Osteoblast (primary cell): ENCODE results near the gene NEK10. TPM values are rescaled to one million over a fixed set of nuclear protein-coding genes. Genes with fewer than 3 reads are reported as not detected.

Experiments used
- DNase-seq: peaks from one replicate; pipeline ENCODE4 v3.0.0; 2011; ENCODE audit warnings: low spot score, mixed read lengths; ENCODE audit not compliant: insufficient read length; ENCODE audit errors: missing footprints
- H2AFZ ChIP-seq: 2 replicates; pipeline ENCODE4 v1.6.0; 2011; ENCODE audit warnings: mild to moderate bottlenecking, low read length
- H3K27ac ChIP-seq: 2 replicates; pipeline ENCODE4 v1.5.1; 2011; ENCODE audit warnings: mild to moderate bottlenecking, low read depth, low read length, moderate library complexity
- H3K27me3 ChIP-seq: 2 replicates; pipeline ENCODE4 v1.6.0; 2012; ENCODE audit warnings: mild to moderate bottlenecking, control low read depth, inconsistent platforms, low read length, moderate library complexity; ENCODE audit not compliant: insufficient read depth
- H3K36me3 ChIP-seq: 2 replicates; pipeline ENCODE4 v1.5.1; 2011; ENCODE audit warnings: mild to moderate bottlenecking, low read length, control low read depth, moderate library complexity; ENCODE audit not compliant: insufficient read depth
- H3K4me1 ChIP-seq: 2 replicates; pipeline ENCODE4 v1.5.1; 2011; ENCODE audit warnings: mild to moderate bottlenecking, low read length, control low read depth, moderate library complexity; ENCODE audit not compliant: insufficient read depth
- H3K4me2 ChIP-seq: 2 replicates; pipeline ENCODE4 v1.6.0; 2011; ENCODE audit warnings: mild to moderate bottlenecking, low read length; ENCODE audit not compliant: insufficient read depth
- H3K4me3 ChIP-seq: fragments of 200-600 bp; sonication (generic); 3 replicates; pipeline ENCODE4 v1.5.1; 2012; ENCODE audit warnings: mild to moderate bottlenecking, low read length, inconsistent platforms; ENCODE audit not compliant: insufficient read depth
- H3K79me2 ChIP-seq: 2 replicates; pipeline ENCODE4 v1.6.0; 2012; ENCODE audit warnings: mild to moderate bottlenecking, low read length, control low read depth, inconsistent platforms; ENCODE audit not compliant: insufficient read depth
- H3K9me3 ChIP-seq: 2 replicates; pipeline ENCODE4 v1.5.1; 2011; ENCODE audit warnings: low read depth, low read length, control low read depth
- H4K20me1 ChIP-seq: 2 replicates; pipeline ENCODE4 v1.6.0; 2012; ENCODE audit warnings: mild to moderate bottlenecking, low read length, control low read depth; ENCODE audit not compliant: insufficient read depth
- small RNA-seq: library from RNA; depleted of rRNA; stranded (forward); fragments of <200 nt; gene quantifications from one replicate; pipeline ENCODE3, GENCODE V24; 2012
- total RNA-seq: library from RNA; depleted of rRNA; stranded (reverse); fragments of >200 nt; gene quantifications from 2 replicates; pipeline ENCODE4 v1.2.3, GENCODE V29; 2012
- TF ChIP-seq, protein P1 (sequence below): IDR thresholded peaks from 2 replicates; pipeline ENCODE4 v1.5.1; 2011; ENCODE audit warnings: mild to moderate bottlenecking, low read depth, low read length, moderate library complexity; ENCODE audit errors: extremely low read depth

The NEK10 gene
- total RNA-seq, 1 donor = 69.8 TPM

- Histone ChIP-seq H3K27me3 (no peaks in the 10 kb centered on the region), H3K36me3 (no peaks in the 10 kb centered on the region), H3K4me2 (no peak overlapping the region), H3K79me2 (no peaks in the 10 kb centered on the region), H3K27ac (no peak overlapping the region), H3K4me3 (no peak overlapping the region), H3K4me1 (no peaks in the 10 kb centered on the region), H3K9me3 (no peaks in the 10 kb centered on the region), H4K20me1 (no peaks in the 10 kb centered on the region), H2AFZ (no peak overlapping the region)
- DNase-seq = no peak
- TF ChIP-seq, protein P1, sequence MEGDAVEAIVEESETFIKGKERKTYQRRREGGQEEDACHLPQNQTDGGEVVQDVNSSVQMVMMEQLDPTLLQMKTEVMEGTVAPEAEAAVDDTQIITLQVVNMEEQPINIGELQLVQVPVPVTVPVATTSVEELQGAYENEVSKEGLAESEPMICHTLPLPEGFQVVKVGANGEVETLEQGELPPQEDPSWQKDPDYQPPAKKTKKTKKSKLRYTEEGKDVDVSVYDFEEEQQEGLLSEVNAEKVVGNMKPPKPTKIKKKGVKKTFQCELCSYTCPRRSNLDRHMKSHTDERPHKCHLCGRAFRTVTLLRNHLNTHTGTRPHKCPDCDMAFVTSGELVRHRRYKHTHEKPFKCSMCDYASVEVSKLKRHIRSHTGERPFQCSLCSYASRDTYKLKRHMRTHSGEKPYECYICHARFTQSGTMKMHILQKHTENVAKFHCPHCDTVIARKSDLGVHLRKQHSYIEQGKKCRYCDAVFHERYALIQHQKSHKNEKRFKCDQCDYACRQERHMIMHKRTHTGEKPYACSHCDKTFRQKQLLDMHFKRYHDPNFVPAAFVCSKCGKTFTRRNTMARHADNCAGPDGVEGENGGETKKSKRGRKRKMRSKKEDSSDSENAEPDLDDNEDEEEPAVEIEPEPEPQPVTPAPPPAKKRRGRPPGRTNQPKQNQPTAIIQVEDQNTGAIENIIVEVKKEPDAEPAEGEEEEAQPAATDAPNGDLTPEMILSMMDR = no peak
Measured at GRCh38 chr3:27060336-27060735, 308.8 kb downstream of the NEK10 start.

Small RNA genes within 50 kb of the gene (small RNA-seq; reads per million reads assigned to genes)
- gene MINOS1P3 = not detected
- gene RNU6-342P = not detected

Other genes starting within 250 kb of the NEK10 start
- gene SLC4A7, start 115.0 kb upstream of the NEK10 start, total RNA-seq = 203 and 281 TPM in 2 replicates